H9 (cell line): ENCODE measurements around the gene ACADS. TPM values are rescaled to one million over a fixed set of nuclear protein-coding genes. Genes with fewer than 3 reads are reported as not detected.

Experiments
- DNase-seq: peaks from one replicate; pipeline ENCODE4 v3.0.0-alpha.2; 2017
- H2AFZ ChIP-seq: one replicate; pipeline ENCODE4 v1.6.1; 2013; ENCODE audit warnings: mild to moderate bottlenecking, low read length, control low read depth, moderate library complexity
- H2AK5ac ChIP-seq: 2 replicates; pipeline ENCODE4 v1.6.1; 2013; ENCODE audit warnings: low read length, control low read depth, mixed read lengths; ENCODE audit not compliant: insufficient read length
- H2BK120ac ChIP-seq: one replicate; pipeline ENCODE4 v1.6.1; 2013; ENCODE audit warnings: low read depth, mild to moderate bottlenecking, low read length, control low read depth, inconsistent platforms; ENCODE audit not compliant: poor library complexity, severe bottlenecking
- H2BK12ac ChIP-seq: 2 replicates; pipeline ENCODE4 v1.6.1; 2013; ENCODE audit warnings: low read length, control low read depth, mixed read lengths, low read depth; ENCODE audit not compliant: insufficient read length
- H2BK15ac ChIP-seq: 2 replicates; pipeline ENCODE4 v1.6.1; 2013; ENCODE audit warnings: low read depth, low read length, control low read depth
- H2BK20ac ChIP-seq: one replicate; pipeline ENCODE4 v1.6.1; 2013; ENCODE audit warnings: low read depth, mild to moderate bottlenecking, low read length, control low read depth, inconsistent platforms; ENCODE audit not compliant: poor library complexity, severe bottlenecking
- H2BK5ac ChIP-seq: 2 replicates; pipeline ENCODE4 v1.6.1; 2013; ENCODE audit warnings: low read length, control low read depth, mixed read lengths; ENCODE audit not compliant: insufficient read length
- H3K14ac ChIP-seq: 2 replicates; pipeline ENCODE4 v1.6.1; 2013; ENCODE audit warnings: low read length, control low read depth; ENCODE audit not compliant: insufficient read depth
- H3K18ac ChIP-seq: 2 replicates; pipeline ENCODE4 v1.6.1; 2013; ENCODE audit warnings: low read depth, mild to moderate bottlenecking, mixed read lengths, low read length, control low read depth; ENCODE audit not compliant: insufficient read length
- H3K23ac ChIP-seq: 2 replicates; pipeline ENCODE4 v1.6.1; 2013; ENCODE audit warnings: low read length, control low read depth, mixed read lengths, low read depth; ENCODE audit not compliant: insufficient read length
- H3K23me2 ChIP-seq: 2 replicates; pipeline ENCODE4 v1.6.1; 2013; ENCODE audit warnings: low read depth, mild to moderate bottlenecking, mixed read lengths, low read length, control low read depth; ENCODE audit not compliant: insufficient read length, poor library complexity, severe bottlenecking
- H3K27ac ChIP-seq: 2 replicates; pipeline ENCODE4 v1.5.1; 2013; ENCODE audit warnings: low read length, control low read depth, mixed read lengths, low read depth; ENCODE audit not compliant: insufficient read length
- H3K27me3 ChIP-seq: 2 replicates; pipeline ENCODE4 v1.6.1; 2013; ENCODE audit warnings: low read length, control low read depth, inconsistent platforms; ENCODE audit not compliant: insufficient read depth
- H3K4ac ChIP-seq: 2 replicates; pipeline ENCODE4 v1.6.1; 2013; ENCODE audit warnings: low read depth, mild to moderate bottlenecking, control low read depth, inconsistent platforms, low read length, moderate library complexity
- H3K4me1 ChIP-seq: 2 replicates; pipeline ENCODE4 v1.6.1; 2013; ENCODE audit warnings: low read length, control low read depth, inconsistent platforms; ENCODE audit not compliant: insufficient read depth
- H3K4me2 ChIP-seq: 2 replicates; pipeline ENCODE4 v1.6.1; 2013; ENCODE audit warnings: low read length, control low read depth, mixed read lengths; ENCODE audit not compliant: insufficient read length, insufficient read depth
- H3K56ac ChIP-seq: 2 replicates; pipeline ENCODE4 v1.6.1; 2013; ENCODE audit warnings: low read depth, mild to moderate bottlenecking, mixed read lengths, low read length, control low read depth; ENCODE audit not compliant: insufficient read length
- H3K79me1 ChIP-seq: 2 replicates; pipeline ENCODE4 v1.6.1; 2013; ENCODE audit warnings: low read depth, mild to moderate bottlenecking, moderate library complexity, low read length, control low read depth, inconsistent platforms; ENCODE audit not compliant: insufficient read depth, poor library complexity, severe bottlenecking
- H3K79me2 ChIP-seq: 2 replicates; pipeline ENCODE4 v1.6.1; 2013; ENCODE audit warnings: low read length, control low read depth, inconsistent platforms; ENCODE audit not compliant: insufficient read depth
- H3K9ac ChIP-seq: 2 replicates; pipeline ENCODE4 v1.6.1; 2013; ENCODE audit warnings: low read length, control low read depth, mixed read lengths; ENCODE audit not compliant: insufficient read length; ENCODE audit errors: extremely low read depth
- H3K9me3 ChIP-seq: one replicate; pipeline ENCODE4 v1.6.1; 2013; ENCODE audit warnings: low read depth, low read length, inconsistent platforms; ENCODE audit not compliant: control insufficient read depth
- H3T11ph ChIP-seq: one replicate; pipeline ENCODE4 v1.6.1; 2013; ENCODE audit warnings: mild to moderate bottlenecking, low read length, control low read depth, inconsistent platforms
- H4K20me1 ChIP-seq: one replicate; pipeline ENCODE4 v1.6.1; 2013; ENCODE audit not compliant: control insufficient read depth, insufficient read length, insufficient read depth
- H4K5ac ChIP-seq: 2 replicates; pipeline ENCODE4 v1.6.1; 2013; ENCODE audit warnings: low read depth, mild to moderate bottlenecking, mixed read lengths, low read length, control low read depth; ENCODE audit not compliant: insufficient read length
- H4K8ac ChIP-seq: replicated peaks from 2 replicates; pipeline ENCODE4 v1.6.1; 2013; ENCODE audit warnings: low read length, control low read depth, mixed read lengths, low read depth; ENCODE audit not compliant: insufficient read length
- H4K91ac ChIP-seq: 2 replicates; pipeline ENCODE4 v1.6.1; 2013; ENCODE audit warnings: low read depth, mild to moderate bottlenecking, moderate library complexity, mixed read lengths, low read length, control low read depth; ENCODE audit not compliant: insufficient read length
- H3K27ac Mint-ChIP-seq, 3 experiments: 2 replicates in 2 of 3; 3 replicates in 1 of 3; pipeline ENCODE4 v1.8.0; 2020 to 2021; ENCODE audit warnings: mixed read lengths in 3 of 3, mild to moderate bottlenecking in 1 of 3, moderate library complexity in 1 of 3
- H3K27me3 Mint-ChIP-seq: 2 replicates; pipeline ENCODE4 v1.8.0; 2021; ENCODE audit warnings: low read depth, mild to moderate bottlenecking, moderate library complexity, mixed read lengths
- H3K36me3 Mint-ChIP-seq, 3 experiments: 2 replicates in 2 of 3; 3 replicates in 1 of 3; pipeline ENCODE4 v1.8.0; 2020 to 2021; ENCODE audit warnings: low read depth in 3 of 3, mixed read lengths in 3 of 3; ENCODE audit not compliant: insufficient read depth in 1 of 3
- H3K4me1 Mint-ChIP-seq, 2 experiments: 2 replicates each; pipeline ENCODE4 v1.8.0; 2020; ENCODE audit warnings: mixed read lengths in 2 of 2
- H3K4me3 Mint-ChIP-seq, 2 experiments: 2 replicates in 1 of 2; 3 replicates in 1 of 2; pipeline ENCODE4 v1.8.0; 2020 to 2021; ENCODE audit warnings: mild to moderate bottlenecking in 2 of 2, mixed read lengths in 2 of 2, moderate library complexity in 1 of 2
- H3K9me3 Mint-ChIP-seq, 2 experiments: 2 replicates in 1 of 2; 3 replicates in 1 of 2; pipeline ENCODE4 v1.8.0; 2020; ENCODE audit warnings: mild to moderate bottlenecking in 2 of 2, mixed read lengths in 2 of 2, moderate library complexity in 1 of 2
- CTCF ChIP-seq: fragments of 200-600 bp; sonication (generic); conservative IDR thresholded peaks from 3 replicates; pipeline ENCODE4 v1.8.0; 2021; ENCODE audit warnings: antibody characterized with exemption, mild to moderate bottlenecking
- WGBS: extraction: QIAGEN DNeasy Blood & Tissue Kit; methylation state at CpG from one replicate; pipeline ENCODE4 v1.1.7; 2013; ENCODE audit warnings: missing lambda C conversion rate, low lambda C conversion rate, mixed read lengths; ENCODE audit not compliant: insufficient read length; ENCODE audit errors: extremely low coverage; 5-methylcytosine and 5-hydroxymethylcytosine counted together
- total RNA-seq: library from RNA; stranded (reverse); gene quantifications from 2 replicates; pipeline ENCODE4 v1.2.1, GENCODE V29; 2021

The ACADS gene
- total RNA-seq, 1 experiment from 2014 or later = 8.3 TPM

- H3K4me2 ChIP-seq = no peak overlapping the region
- H2BK12ac ChIP-seq = no peak overlapping the region
- no peak overlapping the region for H3K56ac ChIP-seq
- no CpG with 5 or more reads among the region's 2 CpGs for WGBS
- no peak for TF ChIP-seq CTCF
- H3K27ac Mint-ChIP-seq = peak overlapping the region in 2 of 3 experiments; percentile 19 to 54; a peak in 2 of 7 replicates
- no peak overlapping the region for H4K91ac ChIP-seq
- peaks cover 60 to 65% of the 10 kb centered on the region in 2 experiments for H3K4me1 Mint-ChIP-seq
- peaks cover 14% of the 10 kb centered on the region for H3K23me2 ChIP-seq
- H3K9me3 Mint-ChIP-seq = no peaks in the 10 kb centered on the region
- no peak for DNase-seq
- H3K4me1 ChIP-seq = peaks cover 5% of the 10 kb centered on the region; the same call in 1 of the 2 replicates
- no peak overlapping the region for H4K8ac ChIP-seq
- H2AFZ ChIP-seq = no peak overlapping the region
- no peak overlapping the region for H3K23ac ChIP-seq
- H3K27ac ChIP-seq = no peak overlapping the region
- H3K9ac ChIP-seq = no peak overlapping the region
- no peak overlapping the region for H2BK5ac ChIP-seq
- no peak overlapping the region for H2AK5ac ChIP-seq
- no peak overlapping the region for H3K4ac ChIP-seq
- no peaks in the 10 kb centered on the region for H3K79me1 ChIP-seq
- H4K5ac ChIP-seq = no peak overlapping the region
- no peaks in the 10 kb centered on the region for H3K27me3 ChIP-seq
- no peaks in the 10 kb centered on the region for H3K27me3 Mint-ChIP-seq
- H2BK15ac ChIP-seq = no peak overlapping the region
- no peak overlapping the region for H2BK120ac ChIP-seq
- no peak overlapping the region for H3K18ac ChIP-seq
- no peak overlapping the region for H3T11ph ChIP-seq
- no peak overlapping the region for H2BK20ac ChIP-seq
- peaks cover 12 to 21% (median 12%) of the 10 kb centered on the region in 3 experiments; a peak in 6 of 7 replicates for H3K36me3 Mint-ChIP-seq
- H4K20me1 ChIP-seq = no peaks in the 10 kb centered on the region
- H3K9me3 ChIP-seq = no peaks in the 10 kb centered on the region
- no peak overlapping the region for H3K4me3 Mint-ChIP-seq
- H3K14ac ChIP-seq = no peak overlapping the region
- peaks cover 34% of the 10 kb centered on the region for H3K79me2 ChIP-seq
These were observed 35.6 kb upstream of the ACADS start for GRCh38 chr12:120690083-120690450.
